OCI-LY7 (cell line): ENCODE measurements around the gene DOCK7. TPM values are rescaled to one million over a fixed set of nuclear protein-coding genes. Genes with fewer than 3 reads are reported as not detected.
"Not testable (repeated sequence)": the region's sequence is repeated elsewhere in the genome, so short reads cannot be mapped to it uniquely, and the experiment has no call there.

Experiments used
- BruUV-seq: library from RNA; stranded (reverse); fragments of 400-500 nt; replicated peaks from 2 replicates; lab custom pipeline; 2021; lab: Mats Ljungman, UMichigan
- CTCF ChIA-PET: fragments of 300-600 bp; sonication (Branson Sonifier 250); formaldehyde crosslinking; loops from one replicate; lab custom pipeline; 2022; ENCODE audit warnings: antibody characterized with exemption; ENCODE audit not compliant: unreplicated experiment; lab: Charles Lee
- POLR2A ChIA-PET: fragments of 300-600 bp; sonication (Branson Sonifier 250); formaldehyde crosslinking; loops from one replicate; lab custom pipeline; 2022; ENCODE audit warnings: antibody characterized with exemption; lab: Charles Lee
- DNase-seq: peaks from one replicate; pipeline ENCODE4 v3.0.0-alpha.2; 2015; ENCODE audit warnings: low spot score
- H2AFZ ChIP-seq: fragments of 200-600 bp; sonication (generic), shearing (Covaris generic); 2 replicates; pipeline ENCODE4 v1.6.1; 2014; ENCODE audit warnings: mild to moderate bottlenecking, antibody characterized with exemption, low read length, moderate library complexity
- H3K27ac ChIP-seq: fragments of 200-600 bp; sonication (generic); 2 replicates; pipeline ENCODE4 v1.5.1; 2014; ENCODE audit warnings: mixed run types, low read depth, mild to moderate bottlenecking, moderate library complexity, low read length, inconsistent platforms; ENCODE audit not compliant: poor library complexity, severe bottlenecking
- H3K36me3 ChIP-seq: fragments of 200-600 bp; sonication (generic); 2 replicates; pipeline ENCODE4 v1.6.1; 2014; ENCODE audit warnings: mild to moderate bottlenecking, antibody characterized with exemption, low read length, moderate library complexity, mixed read lengths; ENCODE audit not compliant: insufficient read depth
- H3K4me1 ChIP-seq: fragments of 200-600 bp; sonication (generic); 2 replicates; pipeline ENCODE4 v1.5.1; 2014; ENCODE audit warnings: mild to moderate bottlenecking, low read length; ENCODE audit not compliant: insufficient read depth, poor library complexity, severe bottlenecking
- H3K4me2 ChIP-seq: fragments of 200-600 bp; sonication (generic); 2 replicates; pipeline ENCODE4 v1.6.1; 2014; ENCODE audit warnings: mild to moderate bottlenecking, low read length
- H3K4me3 ChIP-seq: fragments of 200-600 bp; sonication (generic); 2 replicates; pipeline ENCODE4 v1.5.1; 2014; ENCODE audit warnings: mild to moderate bottlenecking, low read depth, low read length; ENCODE audit not compliant: poor library complexity, severe bottlenecking
- H3K79me2 ChIP-seq: fragments of 200-600 bp; sonication (generic); 2 replicates; pipeline ENCODE4 v1.6.1; 2016; ENCODE audit warnings: low read depth, mild to moderate bottlenecking, low read length, moderate library complexity, mixed read lengths; ENCODE audit not compliant: insufficient read depth
- H3K9me2 ChIP-seq: fragments of 200-600 bp; sonication (generic); 2 replicates; pipeline ENCODE4 v1.6.1; 2016; ENCODE audit warnings: mild to moderate bottlenecking, low read length, mixed read lengths; ENCODE audit not compliant: insufficient read depth
- H3K9me3 ChIP-seq: fragments of 200-600 bp; sonication (generic); 2 replicates; pipeline ENCODE4 v1.6.1; 2014; ENCODE audit warnings: mild to moderate bottlenecking, mixed run types, low read length, mixed read lengths
- H4K20me1 ChIP-seq: fragments of 200-600 bp; sonication (generic); 2 replicates; pipeline ENCODE4 v1.6.1; 2014; ENCODE audit warnings: mild to moderate bottlenecking, antibody characterized with exemption, low read length, moderate library complexity, mixed read lengths; ENCODE audit not compliant: insufficient read depth
- CTCF ChIP-seq: fragments of 200-600 bp; sonication (generic); conservative IDR thresholded peaks from 2 replicates; pipeline ENCODE4 v1.5.1; 2014; ENCODE audit warnings: mild to moderate bottlenecking, antibody characterized with exemption, low read length, moderate library complexity, mixed read lengths
- EZH2phosphoT487 ChIP-seq: fragments of 200-600 bp; sonication (generic); IDR thresholded peaks from 2 replicates; pipeline ENCODE4 v1.6.1; 2018; ENCODE audit warnings: low read depth, borderline replicate concordance, mild to moderate bottlenecking, mixed run types, antibody characterized with exemption, low read length, moderate library complexity, mixed read lengths
- intact Hi-C: fragments of 100-400 bp; cut with micrococcal nuclease; formaldehyde crosslinking; loops from one replicate; pipeline ENCODE4 v1.10.0; 2022; ENCODE audit not compliant: unreplicated experiment
- total RNA-seq, 2 experiments: library from RNA; depleted of rRNA in 1 of 2; stranded (reverse); fragments of >200 nt in 1 of 2; shearing (Covaris generic) in 1 of 2; gene quantifications; 2 replicates each; pipeline ENCODE4 v1.2.3, GENCODE V29; 2014 to 2022

The DOCK7 gene
- total RNA-seq, 2 experiments from 2014 or later = 19.5 to 20.3 TPM

- H3K9me2 ChIP-seq = no peaks in the 10 kb centered on the region
- no peak for DNase-seq
- ChIA-PET POLR2A (interaction anchor here (0.6 to 1.5 kb wide), 6 partner anchors 14 to 218 kb away, joined by 3 to 6 read pairs (median 4); no protein-coding TSS in a partner anchor), CTCF (no interaction called here)
- H3K4me1 ChIP-seq = no peaks in the 10 kb centered on the region
- no peaks in the 10 kb centered on the region for H3K79me2 ChIP-seq
- no peaks in the 10 kb centered on the region for H4K20me1 ChIP-seq
- no peaks in the 10 kb centered on the region for H3K9me3 ChIP-seq
- no peak overlapping the region for H3K4me2 ChIP-seq
- H3K4me3 ChIP-seq = no peak overlapping the region
- H3K36me3 ChIP-seq = no peaks in the 10 kb centered on the region
- H3K27ac ChIP-seq = no peak overlapping the region
- intact Hi-C loops = no loop called here
- no TSS peak for BruUV-seq
- no peak for TF ChIP-seq CTCF
- no peak overlapping the region for H2AFZ ChIP-seq
Observed at GRCh38 chr1:62723883-62724282, 35.7 kb upstream of the DOCK7 start.

- H3K9me2 ChIP-seq = no peaks in the 10 kb centered on the region
- no peaks in the 10 kb centered on the region for H3K36me3 ChIP-seq
- no peaks in the 10 kb centered on the region for H4K20me1 ChIP-seq
- no peaks in the 10 kb centered on the region for H3K4me1 ChIP-seq
- TF ChIP-seq CTCF = no peak
- TF ChIP-seq EZH2phosphoT487 = no peak
- ChIA-PET CTCF (no interaction called here), POLR2A (interaction anchor here (0.5 to 1.5 kb wide), 2 partner anchors 174 to 217 kb away, joined by 3 read pairs; no protein-coding TSS in a partner anchor)
- intact Hi-C loops = no loop called here
- no peaks in the 10 kb centered on the region for H3K9me3 ChIP-seq
- no peak overlapping the region for H3K4me3 ChIP-seq
- DNase-seq = no peak
- H3K4me2 ChIP-seq = no peak overlapping the region
- BruUV-seq = no TSS peak
- no peaks in the 10 kb centered on the region for H3K79me2 ChIP-seq
- H3K27ac ChIP-seq = no peak overlapping the region
- no peak overlapping the region for H2AFZ ChIP-seq
Observed at GRCh38 chr1:62722796-62723195, 34.6 kb upstream of the DOCK7 start.

GRCh38 chr1:62720946-62721554 lies 32.9 kb upstream of the DOCK7 start:
- no peaks in the 10 kb centered on the region for H3K4me1 ChIP-seq
- CTCF ChIA-PET = no interaction called here
- H3K4me2 ChIP-seq = no peak overlapping the region
- no peak overlapping the region for H2AFZ ChIP-seq
- no TSS peak for BruUV-seq
- H4K20me1 ChIP-seq = no peaks in the 10 kb centered on the region
- no peak overlapping the region for H3K27ac ChIP-seq
- H3K79me2 ChIP-seq = no peaks in the 10 kb centered on the region
- POLR2A ChIA-PET = interaction anchor here (0.7 to 1.4 kb wide), 2 partner anchors 9 to 26 kb away, joined by 7 read pairs; no protein-coding TSS in a partner anchor
- DNase-seq = no peak
- no peaks in the 10 kb centered on the region for H3K9me2 ChIP-seq
- TF ChIP-seq CTCF (no peak), EZH2phosphoT487 (no peak)
- H3K36me3 ChIP-seq = no peaks in the 10 kb centered on the region
- intact Hi-C loops = no loop called here
- H3K9me3 ChIP-seq = no peaks in the 10 kb centered on the region
- no peak overlapping the region for H3K4me3 ChIP-seq

DNA sequence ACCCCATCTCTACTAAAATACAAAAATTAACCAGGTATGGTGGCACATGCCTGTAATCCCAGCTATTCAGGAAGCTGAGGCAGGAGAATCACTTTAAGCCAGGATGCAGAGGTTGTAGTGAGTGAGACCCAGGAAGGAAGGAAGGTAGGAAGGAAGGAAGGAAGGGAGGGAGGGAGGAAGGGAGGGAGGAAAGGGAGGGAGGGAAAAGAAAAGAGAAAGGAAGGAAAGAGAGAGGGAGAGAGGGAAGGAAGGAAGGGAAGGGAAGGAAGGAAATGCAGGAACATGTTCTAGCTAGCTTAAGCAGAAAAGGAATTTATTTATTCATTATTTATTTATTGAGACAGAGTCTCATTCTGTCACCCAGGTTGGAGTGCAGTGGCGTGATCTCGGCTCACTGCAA lies 30.2 kb upstream of the DOCK7 start:
- intact Hi-C loops, H3K36me3 ChIP-seq, H3K4me2 ChIP-seq, H3K79me2 ChIP-seq, DNase-seq, H3K9me3 ChIP-seq, H4K20me1 ChIP-seq, H3K4me1 ChIP-seq, H3K27ac ChIP-seq, H2AFZ ChIP-seq, H3K4me3 ChIP-seq, BruUV-seq, CTCF ChIA-PET, H3K9me2 ChIP-seq: not testable (repeated sequence)
- POLR2A ChIA-PET = interaction anchor here (0.7 kb wide), 1 partner anchor 30 kb away, joined by 3 read pairs; the partner anchor contains the start of gene DOCK7
